GM19463 (cell line): Measurements from ENCODE around the gene SLC25A24.

ENCODE experiments used
- ATAC-seq: cut with Tn5 transposase; IDR thresholded peaks from one replicate; pipeline ENCODE4 v1.9.1; 2021; ENCODE audit warnings: mild to moderate bottlenecking, moderate library complexity; ENCODE audit not compliant: unreplicated experiment

SLC25A24 gene

GRCh38 chr1:108106775-108107174, 93.4 kb downstream of the SLC25A24 start:
- ATAC-seq: no peak

- ATAC-seq: no peak
Observed at GRCh38 chr1:108100148-108100547, 100.0 kb downstream of the SLC25A24 start.

GRCh38 chr1:108097018-108097417, 103.1 kb downstream of the SLC25A24 start:
- ATAC-seq: no peak

GRCh38 chr1:108096089-108096488, 104.1 kb downstream of the SLC25A24 start:
- no peak for ATAC-seq

GRCh38 chr1:108089477-108089876, 110.7 kb downstream of the SLC25A24 start:
- no peak for ATAC-seq

- no peak for ATAC-seq
Observed at GRCh38 chr1:108085628-108086027, 114.5 kb downstream of the SLC25A24 start.

GRCh38 chr1:108084866-108085477, 115.2 kb downstream of the SLC25A24 start:
- ATAC-seq: no peak
